IMR-90 (cell line): ENCODE data around the gene CMKLR1.

Experiments
- CEBPB ChIP-seq: IDR thresholded peaks from 2 replicates; pipeline ENCODE4 v1.6.1; 2012; ENCODE audit warnings: low read depth, low read length, improper control_type of control experiment
- CTCF ChIP-seq: conservative IDR thresholded peaks from 2 replicates; pipeline ENCODE4 v1.5.1; 2012; ENCODE audit warnings: mild to moderate bottlenecking, low read depth, low read length, improper control_type of control experiment
- ELK1 ChIP-seq: fragments of 150-350 bp; IDR thresholded peaks from 2 replicates; pipeline ENCODE4 v1.6.1; 2016; ENCODE audit warnings: low read depth, mild to moderate bottlenecking, low read length, moderate library complexity, borderline replicate concordance
- MXI1 ChIP-seq: IDR thresholded peaks from 2 replicates; pipeline ENCODE4 v1.6.1; 2012; ENCODE audit warnings: low read depth, mild to moderate bottlenecking, low read length, moderate library complexity, borderline replicate concordance
- POLR2A ChIP-seq: IDR thresholded peaks from 2 replicates; pipeline ENCODE4 v1.6.1; 2012; ENCODE audit warnings: mild to moderate bottlenecking, low read depth, low read length
- RAD21 ChIP-seq: IDR thresholded peaks from 2 replicates; pipeline ENCODE4 v1.6.1; 2012; ENCODE audit warnings: low read length, improper control_type of control experiment
- RCOR1 ChIP-seq: IDR thresholded peaks from 2 replicates; pipeline ENCODE4 v1.6.1; 2012; ENCODE audit warnings: mild to moderate bottlenecking, low read length, improper control_type of control experiment; ENCODE audit not compliant: insufficient replicate concordance
- SMC3 ChIP-seq: fragments of 150-350 bp; IDR thresholded peaks from 2 replicates; pipeline ENCODE4 v1.6.1; 2016; ENCODE audit warnings: low read depth, mild to moderate bottlenecking, antibody characterized with exemption, low read length, moderate library complexity
- USF2 ChIP-seq: fragments of 150-350 bp; IDR thresholded peaks from 2 replicates; pipeline ENCODE4 v1.6.1; 2017; ENCODE audit warnings: mild to moderate bottlenecking, antibody characterized with exemption, low read length, low read depth

- TF ChIP-seq MXI1, result no peak
- TF ChIP-seq POLR2A, result no peak
- no peak for TF ChIP-seq CTCF
- TF ChIP-seq RCOR1, result no peak
- no peak for TF ChIP-seq RAD21
- no peak for TF ChIP-seq CEBPB
- no peak for TF ChIP-seq USF2
- no peak for TF ChIP-seq SMC3
- TF ChIP-seq ELK1, result no peak
These were observed 25.3 kb downstream of the CMKLR1 start for GRCh38 chr12:108313606-108314351.
